H9 (cell line): ENCODE data around the gene CPT1A. TPM values are rescaled to one million over a fixed set of nuclear protein-coding genes. Genes with fewer than 3 reads are reported as not detected.

Source experiments
- DNase-seq: peaks from one replicate; pipeline ENCODE4 v3.0.0-alpha.2; 2017
- H2AFZ ChIP-seq: one replicate; pipeline ENCODE4 v1.6.1; 2013; ENCODE audit warnings: mild to moderate bottlenecking, low read length, control low read depth, moderate library complexity
- H2AK5ac ChIP-seq: 2 replicates; pipeline ENCODE4 v1.6.1; 2013; ENCODE audit warnings: low read length, control low read depth, mixed read lengths; ENCODE audit not compliant: insufficient read length
- H2BK120ac ChIP-seq: one replicate; pipeline ENCODE4 v1.6.1; 2013; ENCODE audit warnings: low read depth, mild to moderate bottlenecking, low read length, control low read depth, inconsistent platforms; ENCODE audit not compliant: poor library complexity, severe bottlenecking
- H2BK12ac ChIP-seq: 2 replicates; pipeline ENCODE4 v1.6.1; 2013; ENCODE audit warnings: low read length, control low read depth, mixed read lengths, low read depth; ENCODE audit not compliant: insufficient read length
- H2BK15ac ChIP-seq: 2 replicates; pipeline ENCODE4 v1.6.1; 2013; ENCODE audit warnings: low read depth, low read length, control low read depth
- H2BK20ac ChIP-seq: one replicate; pipeline ENCODE4 v1.6.1; 2013; ENCODE audit warnings: low read depth, mild to moderate bottlenecking, low read length, control low read depth, inconsistent platforms; ENCODE audit not compliant: poor library complexity, severe bottlenecking
- H2BK5ac ChIP-seq: 2 replicates; pipeline ENCODE4 v1.6.1; 2013; ENCODE audit warnings: low read length, control low read depth, mixed read lengths; ENCODE audit not compliant: insufficient read length
- H3K14ac ChIP-seq: 2 replicates; pipeline ENCODE4 v1.6.1; 2013; ENCODE audit warnings: low read length, control low read depth; ENCODE audit not compliant: insufficient read depth
- H3K18ac ChIP-seq: 2 replicates; pipeline ENCODE4 v1.6.1; 2013; ENCODE audit warnings: low read depth, mild to moderate bottlenecking, mixed read lengths, low read length, control low read depth; ENCODE audit not compliant: insufficient read length
- H3K23ac ChIP-seq: 2 replicates; pipeline ENCODE4 v1.6.1; 2013; ENCODE audit warnings: low read length, control low read depth, mixed read lengths, low read depth; ENCODE audit not compliant: insufficient read length
- H3K23me2 ChIP-seq: 2 replicates; pipeline ENCODE4 v1.6.1; 2013; ENCODE audit warnings: low read depth, mild to moderate bottlenecking, mixed read lengths, low read length, control low read depth; ENCODE audit not compliant: insufficient read length, poor library complexity, severe bottlenecking
- H3K27ac ChIP-seq: 2 replicates; pipeline ENCODE4 v1.5.1; 2013; ENCODE audit warnings: low read length, control low read depth, mixed read lengths, low read depth; ENCODE audit not compliant: insufficient read length
- H3K27me3 ChIP-seq: 2 replicates; pipeline ENCODE4 v1.6.1; 2013; ENCODE audit warnings: low read length, control low read depth, inconsistent platforms; ENCODE audit not compliant: insufficient read depth
- H3K4ac ChIP-seq: 2 replicates; pipeline ENCODE4 v1.6.1; 2013; ENCODE audit warnings: low read depth, mild to moderate bottlenecking, control low read depth, inconsistent platforms, low read length, moderate library complexity
- H3K4me1 ChIP-seq: 2 replicates; pipeline ENCODE4 v1.6.1; 2013; ENCODE audit warnings: low read length, control low read depth, inconsistent platforms; ENCODE audit not compliant: insufficient read depth
- H3K4me2 ChIP-seq: 2 replicates; pipeline ENCODE4 v1.6.1; 2013; ENCODE audit warnings: low read length, control low read depth, mixed read lengths; ENCODE audit not compliant: insufficient read length, insufficient read depth
- H3K56ac ChIP-seq: 2 replicates; pipeline ENCODE4 v1.6.1; 2013; ENCODE audit warnings: low read depth, mild to moderate bottlenecking, mixed read lengths, low read length, control low read depth; ENCODE audit not compliant: insufficient read length
- H3K79me1 ChIP-seq: 2 replicates; pipeline ENCODE4 v1.6.1; 2013; ENCODE audit warnings: low read depth, mild to moderate bottlenecking, moderate library complexity, low read length, control low read depth, inconsistent platforms; ENCODE audit not compliant: insufficient read depth, poor library complexity, severe bottlenecking
- H3K79me2 ChIP-seq: 2 replicates; pipeline ENCODE4 v1.6.1; 2013; ENCODE audit warnings: low read length, control low read depth, inconsistent platforms; ENCODE audit not compliant: insufficient read depth
- H3K9ac ChIP-seq: 2 replicates; pipeline ENCODE4 v1.6.1; 2013; ENCODE audit warnings: low read length, control low read depth, mixed read lengths; ENCODE audit not compliant: insufficient read length; ENCODE audit errors: extremely low read depth
- H3K9me3 ChIP-seq: one replicate; pipeline ENCODE4 v1.6.1; 2013; ENCODE audit warnings: low read depth, low read length, inconsistent platforms; ENCODE audit not compliant: control insufficient read depth
- H3T11ph ChIP-seq: one replicate; pipeline ENCODE4 v1.6.1; 2013; ENCODE audit warnings: mild to moderate bottlenecking, low read length, control low read depth, inconsistent platforms
- H4K20me1 ChIP-seq: one replicate; pipeline ENCODE4 v1.6.1; 2013; ENCODE audit not compliant: control insufficient read depth, insufficient read length, insufficient read depth
- H4K5ac ChIP-seq: 2 replicates; pipeline ENCODE4 v1.6.1; 2013; ENCODE audit warnings: low read depth, mild to moderate bottlenecking, mixed read lengths, low read length, control low read depth; ENCODE audit not compliant: insufficient read length
- H4K8ac ChIP-seq: replicated peaks from 2 replicates; pipeline ENCODE4 v1.6.1; 2013; ENCODE audit warnings: low read length, control low read depth, mixed read lengths, low read depth; ENCODE audit not compliant: insufficient read length
- H4K91ac ChIP-seq: 2 replicates; pipeline ENCODE4 v1.6.1; 2013; ENCODE audit warnings: low read depth, mild to moderate bottlenecking, moderate library complexity, mixed read lengths, low read length, control low read depth; ENCODE audit not compliant: insufficient read length
- H3K27ac Mint-ChIP-seq, 3 experiments: 2 replicates in 2 of 3; 3 replicates in 1 of 3; pipeline ENCODE4 v1.8.0; 2020 to 2021; ENCODE audit warnings: mixed read lengths in 3 of 3, mild to moderate bottlenecking in 1 of 3, moderate library complexity in 1 of 3
- H3K27me3 Mint-ChIP-seq: 2 replicates; pipeline ENCODE4 v1.8.0; 2021; ENCODE audit warnings: low read depth, mild to moderate bottlenecking, moderate library complexity, mixed read lengths
- H3K36me3 Mint-ChIP-seq, 3 experiments: 2 replicates in 2 of 3; 3 replicates in 1 of 3; pipeline ENCODE4 v1.8.0; 2020 to 2021; ENCODE audit warnings: low read depth in 3 of 3, mixed read lengths in 3 of 3; ENCODE audit not compliant: insufficient read depth in 1 of 3
- H3K4me1 Mint-ChIP-seq, 2 experiments: 2 replicates each; pipeline ENCODE4 v1.8.0; 2020; ENCODE audit warnings: mixed read lengths in 2 of 2
- H3K4me3 Mint-ChIP-seq, 2 experiments: 2 replicates in 1 of 2; 3 replicates in 1 of 2; pipeline ENCODE4 v1.8.0; 2020 to 2021; ENCODE audit warnings: mild to moderate bottlenecking in 2 of 2, mixed read lengths in 2 of 2, moderate library complexity in 1 of 2
- H3K9me3 Mint-ChIP-seq, 2 experiments: 2 replicates in 1 of 2; 3 replicates in 1 of 2; pipeline ENCODE4 v1.8.0; 2020; ENCODE audit warnings: mild to moderate bottlenecking in 2 of 2, mixed read lengths in 2 of 2, moderate library complexity in 1 of 2
- CTCF ChIP-seq: fragments of 200-600 bp; sonication (generic); conservative IDR thresholded peaks from 3 replicates; pipeline ENCODE4 v1.8.0; 2021; ENCODE audit warnings: antibody characterized with exemption, mild to moderate bottlenecking
- WGBS: extraction: QIAGEN DNeasy Blood & Tissue Kit; methylation state at CpG from one replicate; pipeline ENCODE4 v1.1.7; 2013; ENCODE audit warnings: missing lambda C conversion rate, low lambda C conversion rate, mixed read lengths; ENCODE audit not compliant: insufficient read length; ENCODE audit errors: extremely low coverage; 5-methylcytosine and 5-hydroxymethylcytosine counted together
- total RNA-seq: library from RNA; stranded (reverse); gene quantifications from 2 replicates; pipeline ENCODE4 v1.2.1, GENCODE V29; 2021

CPT1A gene
- total RNA-seq, 1 experiment from 2014 or later: 7.5 TPM

DNA sequence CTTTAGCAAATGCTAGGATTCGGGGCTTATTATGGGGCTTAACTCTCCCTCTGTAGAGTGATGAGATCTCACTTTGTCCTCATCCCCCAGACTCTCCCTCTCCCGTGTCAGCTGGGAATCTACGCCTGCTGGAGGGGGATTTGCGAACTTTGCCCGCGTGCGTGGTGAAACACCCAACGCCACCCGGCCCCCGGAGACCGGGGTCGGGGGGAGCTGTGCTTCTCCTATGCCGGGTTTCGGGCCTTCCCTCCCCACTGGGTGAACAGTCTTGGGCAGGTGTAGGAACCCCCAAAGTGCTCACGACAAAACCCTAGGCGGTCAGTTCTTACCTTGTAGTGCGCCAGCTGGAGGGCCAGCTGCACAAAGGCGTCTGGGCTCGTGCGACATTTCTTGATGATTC lies 68.8 kb downstream of the CPT1A start:
- Histone ChIP-seq H2BK20ac (no peak overlapping the region), H3K4me2 (no peak overlapping the region), H3K4ac (no peak overlapping the region), H4K5ac (no peak overlapping the region), H3K56ac (no peak overlapping the region), H3K27ac (no peak overlapping the region), H3K9ac (no peak overlapping the region), H3K9me3 (no peaks in the 10 kb centered on the region), H2AK5ac (no peak overlapping the region), H3K79me2 (no peaks in the 10 kb centered on the region), H4K8ac (no peak overlapping the region), H2BK120ac (no peak overlapping the region), H2AFZ (no peak overlapping the region), H3K14ac (no peak overlapping the region), H3K27me3 (no peaks in the 10 kb centered on the region), H3K18ac (no peak overlapping the region), H4K20me1 (no peaks in the 10 kb centered on the region), H3K79me1 (no peaks in the 10 kb centered on the region), H3T11ph (no peak overlapping the region), H2BK5ac (no peak overlapping the region), H3K23ac (no peak overlapping the region), H3K23me2 (no peaks in the 10 kb centered on the region), H3K4me1 (no peaks in the 10 kb centered on the region), H2BK12ac (no peak overlapping the region), H2BK15ac (no peak overlapping the region), H4K91ac (no peak overlapping the region)
- Mint-ChIP-seq H3K9me3 (no peaks in the 10 kb centered on the region), H3K27ac (no peak overlapping the region), H3K4me1 (no peaks in the 10 kb centered on the region), H3K27me3 (no peaks in the 10 kb centered on the region), H3K36me3 (peaks cover 0 to 7% (median 0%) of the 10 kb centered on the region in 3 experiments; a peak in 2 of 7 replicates), H3K4me3 (no peak overlapping the region)
- no peak for DNase-seq
- TF ChIP-seq CTCF: no peak
- no CpG with 5 or more reads among the region's 20 CpGs for WGBS
